Vagina (tissue), 2 donors: ENCODE measurements around the gene CST9. TPM values are rescaled to one million over a fixed set of nuclear protein-coding genes. Genes with fewer than 3 reads are reported as not detected.

ENCODE experiments used
- DNase-seq, 2 donors: peaks; one replicate each; pipeline ENCODE4 v3.0.0-alpha.2; 2017; ENCODE audit errors: extremely low spot score in 2 of 2
- H3K27ac ChIP-seq: fragments of 200-600 bp; sonication (generic); one replicate; pipeline ENCODE4 v1.5.1; 2019
- H3K27me3 ChIP-seq: fragments of 200-600 bp; sonication (generic); one replicate; pipeline ENCODE4 v1.5.1; 2019
- H3K36me3 ChIP-seq, 2 donors: fragments of 200-600 bp; sonication (generic); one replicate each; pipeline ENCODE4 v1.5.1; 2017 to 2019
- H3K4me1 ChIP-seq: fragments of 200-600 bp; sonication (generic); one replicate; pipeline ENCODE4 v1.5.1; 2019
- H3K4me3 ChIP-seq, 2 donors: fragments of 200-600 bp; sonication (generic); 1 replicate in 1 of 2; 2 replicates in 1 of 2; pipeline ENCODE4 v1.5.1; 2016 to 2019
- H3K9me3 ChIP-seq: fragments of 200-600 bp; sonication (generic); one replicate; pipeline ENCODE4 v1.5.1; 2019
- CTCF ChIP-seq, 3 experiments: fragments of 450-650 bp in 2 of 3; fragments of 200-600 bp in 1 of 3; sonication (generic) in 1 of 3; IDR thresholded peaks; one replicate each; pipeline ENCODE4 v1.5.1; 2017 to 2019; ENCODE audit warnings: antibody characterized with exemption in 3 of 3, mild to moderate bottlenecking in 2 of 3, moderate library complexity in 2 of 3
- POLR2A ChIP-seq, 2 donors: fragments of 450-650 bp; IDR thresholded peaks; one replicate each; pipeline ENCODE4 v1.6.1; 2017; ENCODE audit warnings: antibody characterized with exemption in 2 of 2, mild to moderate bottlenecking in 2 of 2, moderate library complexity in 2 of 2
- POLR2AphosphoS5 ChIP-seq, 2 donors: sonication (generic); formaldehyde crosslinking; IDR thresholded peaks; one replicate each; pipeline ENCODE4 v1.9.0; 2017; ENCODE audit warnings: antibody characterized with exemption in 2 of 2, mild to moderate bottlenecking in 2 of 2, low read depth in 1 of 2; ENCODE audit not compliant: insufficient read depth in 1 of 2
- intact Hi-C: fragments of 100-400 bp; cut with DNase I; formaldehyde crosslinking; loops from one replicate; pipeline ENCODE4 v1.15.1; 2023
- total RNA-seq: library from RNA; depleted of rRNA; stranded (reverse); fragments of >200 nt; gene quantifications from one replicate; pipeline ENCODE4 v1.2.3, GENCODE V29; 2016

CST9 gene
- total RNA-seq, 1 donor from 2014 or later = not detected

- H3K4me1 ChIP-seq = no peaks in the 10 kb centered on the region
- TF ChIP-seq POLR2A (IDR thresholded peaks at IDR 0.05) (no peak), CTCF (IDR thresholded peaks at IDR 0.05) (peak; percentile 62 to 89 (median 79)), POLR2AphosphoS5 (IDR thresholded peaks at IDR 0.05; ENCODE audit: insufficient read depth in 1 of 2, low read depth in 1 of 2) (no peak)
- H3K27ac ChIP-seq = no peak overlapping the region
- intact Hi-C loops = no loop called here
- no peaks in the 10 kb centered on the region for H3K27me3 ChIP-seq
- H3K4me3 ChIP-seq = no peak overlapping the region
- H3K9me3 ChIP-seq = no peaks in the 10 kb centered on the region
- no peak for DNase-seq
- H3K36me3 ChIP-seq = no peaks in the 10 kb centered on the region
Measured at GRCh38 chr20:23606652-23607049, 934 bp upstream of the CST9 start.

- Histone ChIP-seq H3K4me1 (no peaks in the 10 kb centered on the region), H3K27me3 (no peaks in the 10 kb centered on the region), H3K9me3 (no peaks in the 10 kb centered on the region), H3K27ac (no peak overlapping the region), H3K4me3 (no peak overlapping the region), H3K36me3 (no peaks in the 10 kb centered on the region)
- TF ChIP-seq POLR2A (IDR thresholded peaks at IDR 0.05) (no peak), POLR2AphosphoS5 (IDR thresholded peaks at IDR 0.05; ENCODE audit: insufficient read depth in 1 of 2, low read depth in 1 of 2) (no peak), CTCF (IDR thresholded peaks at IDR 0.05) (no peak)
- intact Hi-C loops = no loop called here
- no peak for DNase-seq
Measured at GRCh38 chr20:23604306-23604705, 1.4 kb downstream of the CST9 start.

- no peaks in the 10 kb centered on the region for H3K4me1 ChIP-seq
- no peaks in the 10 kb centered on the region for H3K36me3 ChIP-seq
- intact Hi-C loops = no loop called here
- no peaks in the 10 kb centered on the region for H3K9me3 ChIP-seq
- H3K27me3 ChIP-seq = no peaks in the 10 kb centered on the region
- H3K4me3 ChIP-seq = no peak overlapping the region
- no peak overlapping the region for H3K27ac ChIP-seq
- TF ChIP-seq CTCF (IDR thresholded peaks at IDR 0.05) (no peak), POLR2A (IDR thresholded peaks at IDR 0.05) (no peak), POLR2AphosphoS5 (IDR thresholded peaks at IDR 0.05; ENCODE audit: insufficient read depth in 1 of 2, low read depth in 1 of 2) (no peak)
- DNase-seq = no peak
Measured at GRCh38 chr20:23603321-23603720, 2.4 kb downstream of the CST9 start.

- no peak overlapping the region for H3K27ac ChIP-seq
Measured at GRCh38 chr20:23602699-23603098, 3.0 kb downstream of the CST9 start.

GRCh38 chr20:23602241-23602640 is 3.5 kb downstream of the CST9 start:
- intact Hi-C loops = no loop called here
- no peaks in the 10 kb centered on the region for H3K36me3 ChIP-seq
- no peak overlapping the region for H3K4me3 ChIP-seq
- H3K27ac ChIP-seq = no peak overlapping the region
- DNase-seq = no peak
- no peaks in the 10 kb centered on the region for H3K4me1 ChIP-seq
- H3K27me3 ChIP-seq = no peaks in the 10 kb centered on the region
- H3K9me3 ChIP-seq = no peaks in the 10 kb centered on the region
- TF ChIP-seq POLR2A (IDR thresholded peaks at IDR 0.05) (no peak), CTCF (IDR thresholded peaks at IDR 0.05) (no peak), POLR2AphosphoS5 (IDR thresholded peaks at IDR 0.05; ENCODE audit: insufficient read depth in 1 of 2, low read depth in 1 of 2) (no peak)

More at GRCh38 chr20:23602699-23603098, 3.0 kb downstream of the CST9 start:
- Histone ChIP-seq H3K4me3 (no peak overlapping the region), H3K4me1 (no peaks in the 10 kb centered on the region), H3K27me3 (no peaks in the 10 kb centered on the region), H3K36me3 (no peaks in the 10 kb centered on the region), H3K9me3 (no peaks in the 10 kb centered on the region)
- intact Hi-C loops = no loop called here
- no peak for DNase-seq
- no peak for TF ChIP-seq POLR2A (IDR thresholded peaks at IDR 0.05)
- no peak for TF ChIP-seq CTCF (IDR thresholded peaks at IDR 0.05)
- no peak for TF ChIP-seq POLR2AphosphoS5 (IDR thresholded peaks at IDR 0.05; ENCODE audit: insufficient read depth in 1 of 2, low read depth in 1 of 2)
